GM12878 (cell line): ENCODE results near the gene UBR2.

Source experiments
- EZH2 ChIP-seq: IDR thresholded peaks from 2 replicates; pipeline ENCODE4 v1.6.1; 2012; ENCODE audit warnings: low read depth, mild to moderate bottlenecking, control low read depth, inconsistent platforms, low read length, borderline replicate concordance; ENCODE audit not compliant: control insufficient read depth
- GABPA ChIP-seq: IDR thresholded peaks from 2 replicates; pipeline ENCODE4 v1.6.1; 2014; ENCODE audit warnings: antibody characterized with exemption, low read depth, mild to moderate bottlenecking, inconsistent platforms
- KAT2A ChIP-seq: conservative IDR thresholded peaks from 2 replicates; pipeline ENCODE4 v1.6.1; 2011; ENCODE audit warnings: low read depth, low read length; ENCODE audit not compliant: control insufficient read depth
- KDM1A ChIP-seq: fragments of 200-600 bp; sonication (generic); IDR thresholded peaks from 2 replicates; pipeline ENCODE4 v1.6.1; 2016; ENCODE audit warnings: borderline replicate concordance
- POLR2A ChIP-seq: IDR thresholded peaks from 2 replicates; pipeline ENCODE4 v1.6.1; 2011; ENCODE audit warnings: low read depth, mild to moderate bottlenecking, low read length
- TF ChIP-seq, protein P1 (sequence below), 3 experiments: IDR thresholded peaks in 2 of 3; conservative IDR thresholded peaks in 1 of 3; 2 replicates each; pipeline ENCODE4 v1.5.1; 2011; ENCODE audit warnings: low read depth in 3 of 3, low read length in 3 of 3, mild to moderate bottlenecking in 3 of 3, control low read depth in 2 of 3, moderate library complexity in 2 of 3, inconsistent platforms in 1 of 3, mixed read lengths in 1 of 3; ENCODE audit not compliant: control insufficient read depth in 2 of 3, insufficient read depth in 1 of 3; ENCODE audit errors: extremely low read depth in 1 of 3
- TF ChIP-seq, protein P2 (sequence below): IDR thresholded peaks from 2 replicates; pipeline ENCODE4 v1.6.1; 2011; ENCODE audit warnings: low read depth, low read length, improper control_type of control experiment, borderline replicate concordance
- TF ChIP-seq, protein P3 (sequence below): IDR thresholded peaks from 2 replicates; pipeline ENCODE4 v1.6.1; 2012; ENCODE audit warnings: low read depth, low read length, improper control_type of control experiment
- TF ChIP-seq, protein P4 (sequence below): fragments of 450-650 bp; formaldehyde crosslinking; IDR thresholded peaks from 2 replicates; pipeline ENCODE4 v1.4.0; 2022; ENCODE audit warnings: mild to moderate bottlenecking, moderate library complexity

DNA sequence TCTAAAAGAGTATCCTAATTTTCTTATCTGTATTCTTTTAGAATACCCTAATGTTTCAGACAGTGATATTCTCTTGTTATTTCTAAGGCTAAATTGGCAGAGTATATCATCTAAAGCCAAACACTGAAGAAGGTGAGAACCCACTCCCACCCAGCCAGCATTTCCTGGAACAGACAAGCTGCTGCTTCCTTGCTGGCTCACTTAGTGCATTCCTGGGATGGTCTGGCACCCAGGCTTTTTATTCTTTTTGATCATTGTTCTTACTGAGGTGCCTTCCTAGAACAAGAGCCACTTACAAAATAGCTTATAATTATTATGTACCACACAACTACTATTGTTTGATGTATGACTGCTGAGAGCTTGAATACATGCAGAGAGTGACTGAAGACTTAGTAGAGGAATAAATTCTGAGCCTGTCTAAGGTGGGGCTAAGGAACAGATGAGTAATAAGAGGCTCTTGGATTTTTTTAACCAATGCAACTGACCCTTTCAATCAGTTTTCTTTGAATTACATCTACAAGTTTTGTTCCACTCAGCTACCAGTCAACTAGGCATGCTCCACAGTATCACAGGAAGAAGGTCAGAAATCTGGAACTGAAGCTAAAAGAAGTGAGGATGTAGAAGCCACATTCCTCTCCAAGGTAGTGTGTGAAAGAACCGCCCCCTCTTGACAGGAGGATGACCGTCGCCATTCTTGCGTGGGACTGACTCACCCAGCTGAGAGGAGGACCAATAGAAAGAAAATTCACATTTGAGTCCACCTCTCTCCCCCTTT is 128.5 kb downstream of the UBR2 start:
- TF ChIP-seq EZH2 (no peak), KDM1A (no peak), POLR2A (no peak), GABPA (no peak), KAT2A (no peak)
- TF ChIP-seq, protein P1, sequence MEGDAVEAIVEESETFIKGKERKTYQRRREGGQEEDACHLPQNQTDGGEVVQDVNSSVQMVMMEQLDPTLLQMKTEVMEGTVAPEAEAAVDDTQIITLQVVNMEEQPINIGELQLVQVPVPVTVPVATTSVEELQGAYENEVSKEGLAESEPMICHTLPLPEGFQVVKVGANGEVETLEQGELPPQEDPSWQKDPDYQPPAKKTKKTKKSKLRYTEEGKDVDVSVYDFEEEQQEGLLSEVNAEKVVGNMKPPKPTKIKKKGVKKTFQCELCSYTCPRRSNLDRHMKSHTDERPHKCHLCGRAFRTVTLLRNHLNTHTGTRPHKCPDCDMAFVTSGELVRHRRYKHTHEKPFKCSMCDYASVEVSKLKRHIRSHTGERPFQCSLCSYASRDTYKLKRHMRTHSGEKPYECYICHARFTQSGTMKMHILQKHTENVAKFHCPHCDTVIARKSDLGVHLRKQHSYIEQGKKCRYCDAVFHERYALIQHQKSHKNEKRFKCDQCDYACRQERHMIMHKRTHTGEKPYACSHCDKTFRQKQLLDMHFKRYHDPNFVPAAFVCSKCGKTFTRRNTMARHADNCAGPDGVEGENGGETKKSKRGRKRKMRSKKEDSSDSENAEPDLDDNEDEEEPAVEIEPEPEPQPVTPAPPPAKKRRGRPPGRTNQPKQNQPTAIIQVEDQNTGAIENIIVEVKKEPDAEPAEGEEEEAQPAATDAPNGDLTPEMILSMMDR (IDR thresholded peaks at IDR 0.05 in 2 of 3, conservative IDR thresholded peaks at IDR 0.05 in 1 of 3; ENCODE audit: control insufficient read depth in 2 of 3, extremely low read depth in 1 of 3, insufficient read depth in 1 of 3, low read depth in 3 of 3, low read length in 3 of 3) = no peak
- TF ChIP-seq, protein P2, sequence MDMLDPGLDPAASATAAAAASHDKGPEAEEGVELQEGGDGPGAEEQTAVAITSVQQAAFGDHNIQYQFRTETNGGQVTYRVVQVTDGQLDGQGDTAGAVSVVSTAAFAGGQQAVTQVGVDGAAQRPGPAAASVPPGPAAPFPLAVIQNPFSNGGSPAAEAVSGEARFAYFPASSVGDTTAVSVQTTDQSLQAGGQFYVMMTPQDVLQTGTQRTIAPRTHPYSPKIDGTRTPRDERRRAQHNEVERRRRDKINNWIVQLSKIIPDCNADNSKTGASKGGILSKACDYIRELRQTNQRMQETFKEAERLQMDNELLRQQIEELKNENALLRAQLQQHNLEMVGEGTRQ = no peak
- TF ChIP-seq, protein P3, sequence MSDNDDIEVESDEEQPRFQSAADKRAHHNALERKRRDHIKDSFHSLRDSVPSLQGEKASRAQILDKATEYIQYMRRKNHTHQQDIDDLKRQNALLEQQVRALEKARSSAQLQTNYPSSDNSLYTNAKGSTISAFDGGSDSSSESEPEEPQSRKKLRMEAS = no peak
- TF ChIP-seq, protein P4, sequence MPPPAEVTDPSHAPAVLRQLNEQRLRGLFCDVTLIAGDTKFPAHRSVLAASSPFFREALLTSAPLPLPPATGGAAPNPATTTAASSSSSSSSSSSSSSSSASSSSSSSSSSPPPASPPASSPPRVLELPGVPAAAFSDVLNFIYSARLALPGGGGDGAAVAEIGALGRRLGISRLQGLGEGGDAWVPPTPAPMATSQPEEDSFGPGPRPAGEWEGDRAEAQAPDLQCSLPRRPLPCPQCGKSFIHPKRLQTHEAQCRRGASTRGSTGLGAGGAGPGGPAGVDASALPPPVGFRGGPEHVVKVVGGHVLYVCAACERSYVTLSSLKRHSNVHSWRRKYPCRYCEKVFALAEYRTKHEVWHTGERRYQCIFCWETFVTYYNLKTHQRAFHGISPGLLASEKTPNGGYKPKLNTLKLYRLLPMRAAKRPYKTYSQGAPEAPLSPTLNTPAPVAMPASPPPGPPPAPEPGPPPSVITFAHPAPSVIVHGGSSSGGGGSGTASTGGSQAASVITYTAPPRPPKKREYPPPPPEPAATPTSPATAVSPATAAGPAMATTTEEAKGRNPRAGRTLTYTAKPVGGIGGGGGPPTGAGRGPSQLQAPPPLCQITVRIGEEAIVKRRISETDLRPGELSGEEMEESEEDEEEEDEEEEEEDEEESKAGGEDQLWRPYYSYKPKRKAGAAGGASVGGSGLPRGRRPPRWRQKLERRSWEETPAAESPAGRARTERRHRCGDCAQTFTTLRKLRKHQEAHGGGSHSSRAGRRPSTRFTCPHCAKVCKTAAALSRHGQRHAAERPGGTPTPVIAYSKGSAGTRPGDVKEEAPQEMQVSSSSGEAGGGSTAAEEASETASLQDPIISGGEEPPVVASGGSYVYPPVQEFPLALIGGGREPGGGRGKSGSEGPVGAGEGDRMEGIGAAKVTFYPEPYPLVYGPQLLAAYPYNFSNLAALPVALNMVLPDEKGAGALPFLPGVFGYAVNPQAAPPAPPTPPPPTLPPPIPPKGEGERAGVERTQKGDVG (CRISPR knock-in tag) = no peak
